HS-27A (cell line): ENCODE measurements around the gene ATP12A.

ENCODE experiments used
- DNase-seq: peaks from one replicate; pipeline ENCODE4 v3.0.0-alpha.2; 2012; ENCODE audit warnings: low read depth, missing footprints

Gene ATP12A

GRCh38 chr13:24663586-24663985 is 16.6 kb upstream of the ATP12A start:
- DNase-seq, result no peak

- DNase-seq, result peak; percentile 27
Observed at GRCh38 chr13:24664726-24665409, 15.3 kb upstream of the ATP12A start.

GRCh38 chr13:24668511-24668910 is 11.7 kb upstream of the ATP12A start:
- DNase-seq, result no peak

- DNase-seq, result no peak
Observed at GRCh38 chr13:24668955-24669582, 11.1 kb upstream of the ATP12A start.

- DNase-seq, result no peak
Observed at GRCh38 chr13:24670174-24670573, 10.0 kb upstream of the ATP12A start.

GRCh38 chr13:24670961-24671381 is 9.2 kb upstream of the ATP12A start:
- DNase-seq, result no peak

GRCh38 chr13:24671386-24672113 is 8.7 kb upstream of the ATP12A start:
- peak; percentile 22 for DNase-seq

GRCh38 chr13:24672141-24673132 is 7.8 kb upstream of the ATP12A start:
- DNase-seq, result no peak

- no peak for DNase-seq
Observed at GRCh38 chr13:24675806-24676570, 4.2 kb upstream of the ATP12A start.

- DNase-seq, result no peak
Observed at GRCh38 chr13:24678151-24678550, 2.1 kb upstream of the ATP12A start.

- no peak for DNase-seq
Observed at GRCh38 chr13:24679686-24680085, 522 bp upstream of the ATP12A start.

- no peak for DNase-seq
Observed at GRCh38 chr13:24680921-24681604, 855 bp downstream of the ATP12A start.

- DNase-seq, result no peak
Observed at GRCh38 chr13:24681930-24682329, 1.7 kb downstream of the ATP12A start.

- no peak for DNase-seq
Observed at GRCh38 chr13:24682353-24682752, 2.1 kb downstream of the ATP12A start.

GRCh38 chr13:24683351-24683750 is 3.1 kb downstream of the ATP12A start:
- DNase-seq, result no peak

GRCh38 chr13:24683838-24684599 is 3.8 kb downstream of the ATP12A start:
- no peak for DNase-seq

- no peak for DNase-seq
Observed at GRCh38 chr13:24684600-24684998, 4.4 kb downstream of the ATP12A start.

- no peak for DNase-seq
Observed at GRCh38 chr13:24685314-24685713, 5.1 kb downstream of the ATP12A start.

- no peak for DNase-seq
Observed at GRCh38 chr13:24687611-24688010, 7.4 kb downstream of the ATP12A start.

GRCh38 chr13:24688111-24688510 is 7.9 kb downstream of the ATP12A start:
- DNase-seq, result no peak
